ENCODE measurements around the gene FBRS. TPM values are rescaled to one million over a fixed set of nuclear protein-coding genes. Genes with fewer than 3 reads are reported as not detected.

FBRS gene
- total and polyA plus RNA-seq, 2 of the 13 experiments (the other 11 are each of a cell fraction or from before 2014, with no cell fraction given): 13.7 to 16.2 TPM

DNA sequence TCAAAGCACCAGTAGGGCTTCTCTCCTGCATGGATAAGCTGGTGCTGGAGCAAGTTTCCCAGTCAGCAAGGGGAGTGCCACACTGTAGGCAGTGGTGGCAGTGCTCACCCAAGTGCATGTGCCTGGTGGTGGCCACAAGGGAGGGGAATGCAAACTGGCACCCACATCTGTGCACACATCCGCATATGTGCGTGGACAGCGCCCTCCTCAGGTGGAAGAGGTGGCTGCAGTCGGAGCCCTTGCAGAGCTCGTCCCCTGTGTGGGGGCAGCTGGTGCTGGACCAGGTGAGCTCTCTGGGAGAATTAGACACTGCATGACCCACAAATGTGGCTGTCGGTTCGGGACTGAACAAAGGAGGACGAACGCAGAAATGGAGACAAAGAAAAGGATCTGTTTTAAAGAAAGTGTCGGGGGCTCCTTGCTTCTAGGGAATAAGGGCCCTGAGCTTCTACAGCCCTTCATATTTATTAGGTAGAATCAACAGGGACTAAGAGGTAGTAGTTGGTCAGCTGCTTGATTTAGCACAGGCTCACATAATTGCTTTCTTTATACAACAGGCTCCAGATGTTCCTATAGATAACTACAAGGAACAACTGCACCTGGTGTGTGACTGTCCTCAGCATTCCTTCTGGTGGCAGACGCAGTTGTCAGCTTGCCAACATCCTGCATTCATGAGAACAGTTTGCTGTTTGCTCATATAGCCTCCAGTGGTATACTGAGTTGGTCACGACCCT, 42.7 kb upstream of the FBRS start (continued):
- TF ChIP-seq HDAC6 (IDR thresholded peaks at IDR 0.05; ENCODE audit: low read depth, low read length) (no peak), ZNF761 (CRISPR knock-in tag; conservative IDR thresholded peaks at IDR 0.05) (no peak), PCBP1 (IDR thresholded peaks at IDR 0.05; ENCODE audit: borderline replicate concordance, low read depth, low read length) (no peak), CREM (IDR thresholded peaks at IDR 0.05) (no peak), CREM (CRISPR knock-in tag; IDR thresholded peaks at IDR 0.05) (no peak), PHF20 (CRISPR knock-in tag; IDR thresholded peaks at IDR 0.05) (no peak), XRCC5 (optimal IDR thresholded peaks at IDR 0.05; ENCODE audit: low read length) (peak; percentile 83), AGO1 (IDR thresholded peaks at IDR 0.05; ENCODE audit: low read depth, low read length, poor library complexity, severe bottlenecking) (no peak), TCF7L2 (IDR thresholded peaks at IDR 0.05; ENCODE audit: low read depth, low read length) (no peak), NR2F1 (CRISPR knock-in tag; IDR thresholded peaks at IDR 0.05) (no peak), ZNF782 (CRISPR knock-in tag; IDR thresholded peaks at IDR 0.05; ENCODE audit: borderline replicate concordance) (no peak)
- TF ChIP-seq, protein P1, sequence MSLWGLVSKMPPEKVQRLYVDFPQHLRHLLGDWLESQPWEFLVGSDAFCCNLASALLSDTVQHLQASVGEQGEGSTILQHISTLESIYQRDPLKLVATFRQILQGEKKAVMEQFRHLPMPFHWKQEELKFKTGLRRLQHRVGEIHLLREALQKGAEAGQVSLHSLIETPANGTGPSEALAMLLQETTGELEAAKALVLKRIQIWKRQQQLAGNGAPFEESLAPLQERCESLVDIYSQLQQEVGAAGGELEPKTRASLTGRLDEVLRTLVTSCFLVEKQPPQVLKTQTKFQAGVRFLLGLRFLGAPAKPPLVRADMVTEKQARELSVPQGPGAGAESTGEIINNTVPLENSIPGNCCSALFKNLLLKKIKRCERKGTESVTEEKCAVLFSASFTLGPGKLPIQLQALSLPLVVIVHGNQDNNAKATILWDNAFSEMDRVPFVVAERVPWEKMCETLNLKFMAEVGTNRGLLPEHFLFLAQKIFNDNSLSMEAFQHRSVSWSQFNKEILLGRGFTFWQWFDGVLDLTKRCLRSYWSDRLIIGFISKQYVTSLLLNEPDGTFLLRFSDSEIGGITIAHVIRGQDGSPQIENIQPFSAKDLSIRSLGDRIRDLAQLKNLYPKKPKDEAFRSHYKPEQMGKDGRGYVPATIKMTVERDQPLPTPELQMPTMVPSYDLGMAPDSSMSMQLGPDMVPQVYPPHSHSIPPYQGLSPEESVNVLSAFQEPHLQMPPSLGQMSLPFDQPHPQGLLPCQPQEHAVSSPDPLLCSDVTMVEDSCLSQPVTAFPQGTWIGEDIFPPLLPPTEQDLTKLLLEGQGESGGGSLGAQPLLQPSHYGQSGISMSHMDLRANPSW (CRISPR knock-in tag; IDR thresholded peaks at IDR 0.05; ENCODE audit: borderline replicate concordance): 0 out of 2 replicates have a peak, but pooled peaks have one; percentile 56
- TF ChIP-seq, protein P2, sequence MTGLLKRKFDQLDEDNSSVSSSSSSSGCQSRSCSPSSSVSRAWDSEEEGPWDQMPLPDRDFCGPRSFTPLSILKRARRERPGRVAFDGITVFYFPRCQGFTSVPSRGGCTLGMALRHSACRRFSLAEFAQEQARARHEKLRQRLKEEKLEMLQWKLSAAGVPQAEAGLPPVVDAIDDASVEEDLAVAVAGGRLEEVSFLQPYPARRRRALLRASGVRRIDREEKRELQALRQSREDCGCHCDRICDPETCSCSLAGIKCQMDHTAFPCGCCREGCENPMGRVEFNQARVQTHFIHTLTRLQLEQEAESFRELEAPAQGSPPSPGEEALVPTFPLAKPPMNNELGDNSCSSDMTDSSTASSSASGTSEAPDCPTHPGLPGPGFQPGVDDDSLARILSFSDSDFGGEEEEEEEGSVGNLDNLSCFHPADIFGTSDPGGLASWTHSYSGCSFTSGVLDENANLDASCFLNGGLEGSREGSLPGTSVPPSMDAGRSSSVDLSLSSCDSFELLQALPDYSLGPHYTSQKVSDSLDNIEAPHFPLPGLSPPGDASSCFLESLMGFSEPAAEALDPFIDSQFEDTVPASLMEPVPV (CRISPR knock-in tag; IDR thresholded peaks at IDR 0.05): no peak
- TF ChIP-seq, protein P3, sequence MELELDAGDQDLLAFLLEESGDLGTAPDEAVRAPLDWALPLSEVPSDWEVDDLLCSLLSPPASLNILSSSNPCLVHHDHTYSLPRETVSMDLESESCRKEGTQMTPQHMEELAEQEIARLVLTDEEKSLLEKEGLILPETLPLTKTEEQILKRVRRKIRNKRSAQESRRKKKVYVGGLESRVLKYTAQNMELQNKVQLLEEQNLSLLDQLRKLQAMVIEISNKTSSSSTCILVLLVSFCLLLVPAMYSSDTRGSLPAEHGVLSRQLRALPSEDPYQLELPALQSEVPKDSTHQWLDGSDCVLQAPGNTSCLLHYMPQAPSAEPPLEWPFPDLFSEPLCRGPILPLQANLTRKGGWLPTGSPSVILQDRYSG (CRISPR knock-in tag; IDR thresholded peaks at IDR 0.05): no peak
- TF ChIP-seq, protein P4, sequence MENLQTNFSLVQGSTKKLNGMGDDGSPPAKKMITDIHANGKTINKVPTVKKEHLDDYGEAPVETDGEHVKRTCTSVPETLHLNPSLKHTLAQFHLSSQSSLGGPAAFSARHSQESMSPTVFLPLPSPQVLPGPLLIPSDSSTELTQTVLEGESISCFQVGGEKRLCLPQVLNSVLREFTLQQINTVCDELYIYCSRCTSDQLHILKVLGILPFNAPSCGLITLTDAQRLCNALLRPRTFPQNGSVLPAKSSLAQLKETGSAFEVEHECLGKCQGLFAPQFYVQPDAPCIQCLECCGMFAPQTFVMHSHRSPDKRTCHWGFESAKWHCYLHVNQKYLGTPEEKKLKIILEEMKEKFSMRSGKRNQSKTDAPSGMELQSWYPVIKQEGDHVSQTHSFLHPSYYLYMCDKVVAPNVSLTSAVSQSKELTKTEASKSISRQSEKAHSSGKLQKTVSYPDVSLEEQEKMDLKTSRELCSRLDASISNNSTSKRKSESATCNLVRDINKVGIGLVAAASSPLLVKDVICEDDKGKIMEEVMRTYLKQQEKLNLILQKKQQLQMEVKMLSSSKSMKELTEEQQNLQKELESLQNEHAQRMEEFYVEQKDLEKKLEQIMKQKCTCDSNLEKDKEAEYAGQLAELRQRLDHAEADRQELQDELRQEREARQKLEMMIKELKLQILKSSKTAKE (CRISPR knock-in tag; IDR thresholded peaks at IDR 0.05; ENCODE audit: borderline replicate concordance): peak; percentile 31; the same call in 1 of the 2 replicates
- TF ChIP-seq, protein P5, sequence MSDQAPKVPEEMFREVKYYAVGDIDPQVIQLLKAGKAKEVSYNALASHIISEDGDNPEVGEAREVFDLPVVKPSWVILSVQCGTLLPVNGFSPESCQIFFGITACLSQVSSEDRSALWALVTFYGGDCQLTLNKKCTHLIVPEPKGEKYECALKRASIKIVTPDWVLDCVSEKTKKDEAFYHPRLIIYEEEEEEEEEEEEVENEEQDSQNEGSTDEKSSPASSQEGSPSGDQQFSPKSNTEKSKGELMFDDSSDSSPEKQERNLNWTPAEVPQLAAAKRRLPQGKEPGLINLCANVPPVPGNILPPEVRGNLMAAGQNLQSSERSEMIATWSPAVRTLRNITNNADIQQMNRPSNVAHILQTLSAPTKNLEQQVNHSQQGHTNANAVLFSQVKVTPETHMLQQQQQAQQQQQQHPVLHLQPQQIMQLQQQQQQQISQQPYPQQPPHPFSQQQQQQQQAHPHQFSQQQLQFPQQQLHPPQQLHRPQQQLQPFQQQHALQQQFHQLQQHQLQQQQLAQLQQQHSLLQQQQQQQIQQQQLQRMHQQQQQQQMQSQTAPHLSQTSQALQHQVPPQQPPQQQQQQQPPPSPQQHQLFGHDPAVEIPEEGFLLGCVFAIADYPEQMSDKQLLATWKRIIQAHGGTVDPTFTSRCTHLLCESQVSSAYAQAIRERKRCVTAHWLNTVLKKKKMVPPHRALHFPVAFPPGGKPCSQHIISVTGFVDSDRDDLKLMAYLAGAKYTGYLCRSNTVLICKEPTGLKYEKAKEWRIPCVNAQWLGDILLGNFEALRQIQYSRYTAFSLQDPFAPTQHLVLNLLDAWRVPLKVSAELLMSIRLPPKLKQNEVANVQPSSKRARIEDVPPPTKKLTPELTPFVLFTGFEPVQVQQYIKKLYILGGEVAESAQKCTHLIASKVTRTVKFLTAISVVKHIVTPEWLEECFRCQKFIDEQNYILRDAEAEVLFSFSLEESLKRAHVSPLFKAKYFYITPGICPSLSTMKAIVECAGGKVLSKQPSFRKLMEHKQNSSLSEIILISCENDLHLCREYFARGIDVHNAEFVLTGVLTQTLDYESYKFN (CRISPR knock-in tag; conservative IDR thresholded peaks at IDR 0.05): no peak
